Measurements from ENCODE around the gene IL12RB2. TPM values are rescaled to one million over a fixed set of nuclear protein-coding genes. Genes with fewer than 3 reads are reported as not detected.
"Not testable (repeated sequence)": the region's sequence is repeated elsewhere in the genome, so short reads cannot be mapped to it uniquely, and the experiment has no call there.

The IL12RB2 gene
- total RNA-seq, 2 donors from 2014 or later = 57.4 to 63.3 TPM

- Mint-ChIP-seq H3K9me3 (no peaks in the 10 kb centered on the region), H3K36me3 (ENCODE audit: low read depth) (peaks cover 99% of the 10 kb centered on the region), H3K4me3 (no peak overlapping the region), H3K4me1 (peaks cover 10% of the 10 kb centered on the region), H3K27ac (peak overlapping the region; percentile 43), H3K27me3 (no peaks in the 10 kb centered on the region)
- no peak for ATAC-seq (replicated peaks)
These were observed 106.9 kb downstream of the IL12RB2 start for GRCh38 chr1:67414574-67414973.

GRCh38 chr1:67415041-67415440 is 107.4 kb downstream of the IL12RB2 start:
- Mint-ChIP-seq H3K27ac (peak overlapping the region; percentile 67), H3K36me3 (ENCODE audit: low read depth) (peaks cover 99% of the 10 kb centered on the region)
- ATAC-seq (replicated peaks) = no peak

GRCh38 chr1:67417733-67418132 is 110.1 kb downstream of the IL12RB2 start:
- Mint-ChIP-seq H3K4me1 (peaks cover 22% of the 10 kb centered on the region), H3K36me3 (ENCODE audit: low read depth) (peaks cover 100% of the 10 kb centered on the region)
- H3K4me3 Mint-ChIP-seq; ATAC-seq (replicated peaks); H3K27ac Mint-ChIP-seq; H3K27me3 Mint-ChIP-seq; H3K9me3 Mint-ChIP-seq: not testable (repeated sequence)

More at GRCh38 chr1:67415041-67415440, 107.4 kb downstream of the IL12RB2 start:
- no peaks in the 10 kb centered on the region for H3K27me3 Mint-ChIP-seq
- peaks cover 9% of the 10 kb centered on the region for H3K4me1 Mint-ChIP-seq
- no peak overlapping the region for H3K4me3 Mint-ChIP-seq
- no peaks in the 10 kb centered on the region for H3K9me3 Mint-ChIP-seq

GRCh38 chr1:67418839-67419586 is 111.3 kb downstream of the IL12RB2 start:
- Mint-ChIP-seq H3K27ac (no peak overlapping the region), H3K27me3 (no peaks in the 10 kb centered on the region)
- ATAC-seq (replicated peaks) = no peak

GRCh38 chr1:67420835-67421492 is 113.3 kb downstream of the IL12RB2 start:
- peaks cover 31% of the 10 kb centered on the region for H3K4me1 Mint-ChIP-seq
- peak overlapping the region; percentile 42 for H3K27ac Mint-ChIP-seq
- ATAC-seq (replicated peaks) = no peak
- peak overlapping the region; percentile 43 for H3K4me3 Mint-ChIP-seq
- no peaks in the 10 kb centered on the region for H3K27me3 Mint-ChIP-seq
- no peaks in the 10 kb centered on the region for H3K9me3 Mint-ChIP-seq
- H3K36me3 Mint-ChIP-seq (ENCODE audit: low read depth) = peaks cover 100% of the 10 kb centered on the region

More at GRCh38 chr1:67418839-67419586, 111.3 kb downstream of the IL12RB2 start:
- Mint-ChIP-seq H3K4me3 (no peak overlapping the region), H3K9me3 (no peaks in the 10 kb centered on the region), H3K36me3 (ENCODE audit: low read depth) (peaks cover 100% of the 10 kb centered on the region), H3K4me1 (peaks cover 28% of the 10 kb centered on the region)

- Mint-ChIP-seq H3K27me3 (no peaks in the 10 kb centered on the region), H3K4me1 (peaks cover 37% of the 10 kb centered on the region), H3K9me3 (no peaks in the 10 kb centered on the region), H3K27ac (peak overlapping the region; percentile 98), H3K36me3 (ENCODE audit: low read depth) (peaks cover 85% of the 10 kb centered on the region), H3K4me3 (peak overlapping the region; percentile 95)
- ATAC-seq (replicated peaks) = no peak
These were observed 119.8 kb downstream of the IL12RB2 start for GRCh38 chr1:67427465-67427864.

GRCh38 chr1:67427947-67428346 is 120.3 kb downstream of the IL12RB2 start:
- ATAC-seq (replicated peaks) = no peak
- Mint-ChIP-seq H3K27ac (peak overlapping the region; percentile 98), H3K27me3 (no peaks in the 10 kb centered on the region), H3K36me3 (ENCODE audit: low read depth) (peaks cover 80% of the 10 kb centered on the region), H3K9me3 (no peaks in the 10 kb centered on the region), H3K4me3 (peak overlapping the region; percentile 95), H3K4me1 (peaks cover 39% of the 10 kb centered on the region)

- no peaks in the 10 kb centered on the region for H3K27me3 Mint-ChIP-seq
- peaks cover 69% of the 10 kb centered on the region for H3K36me3 Mint-ChIP-seq (ENCODE audit: low read depth)
- no peaks in the 10 kb centered on the region for H3K9me3 Mint-ChIP-seq
- H3K4me3 Mint-ChIP-seq = peak overlapping the region; percentile 95
- H3K4me1 Mint-ChIP-seq = peaks cover 39% of the 10 kb centered on the region
- peak overlapping the region; percentile 98 for H3K27ac Mint-ChIP-seq
- ATAC-seq (replicated peaks) = no peak
These were observed 121.4 kb downstream of the IL12RB2 start for GRCh38 chr1:67429011-67429527.

- H3K4me3 Mint-ChIP-seq = peak overlapping the region; percentile 95
- peak overlapping the region; percentile 98 for H3K27ac Mint-ChIP-seq
- peaks cover 35% of the 10 kb centered on the region for H3K4me1 Mint-ChIP-seq
- peak; percentile 8 for ATAC-seq (replicated peaks)
- H3K36me3 Mint-ChIP-seq (ENCODE audit: low read depth) = peaks cover 62% of the 10 kb centered on the region
- H3K9me3 Mint-ChIP-seq = no peaks in the 10 kb centered on the region
- H3K27me3 Mint-ChIP-seq = no peaks in the 10 kb centered on the region
These were observed 122.1 kb downstream of the IL12RB2 start for GRCh38 chr1:67429528-67430357.

GRCh38 chr1:67430358-67431155 is 122.9 kb downstream of the IL12RB2 start, which contains the start of gene SERBP1:
TSS of gene SERBP1 (minus strand) at chr1:67430402. CDS start at chr1:67430300, 102 bp downstream.
- Mint-ChIP-seq H3K36me3 (ENCODE audit: low read depth) (peaks cover 54% of the 10 kb centered on the region), H3K27ac (peak within 1 kb of the TSS; percentile 98), H3K4me1 (peaks cover 29% of the 10 kb centered on the region), H3K4me3 (peak within 1 kb of the TSS; percentile 95), H3K9me3 (no peaks in the 10 kb centered on the region), H3K27me3 (no peaks in the 10 kb centered on the region)
- ATAC-seq (replicated peaks) = peak; percentile 92

- Mint-ChIP-seq H3K9me3 (no peaks in the 10 kb centered on the region), H3K4me1 (peaks cover 24% of the 10 kb centered on the region), H3K27ac (peak overlapping the region; percentile 98), H3K27me3 (no peaks in the 10 kb centered on the region), H3K4me3 (peak overlapping the region; percentile 95), H3K36me3 (ENCODE audit: low read depth) (peaks cover 47% of the 10 kb centered on the region)
- no peak for ATAC-seq (replicated peaks)
These were observed 123.6 kb downstream of the IL12RB2 start for GRCh38 chr1:67431156-67431765.

GRCh38 chr1:67431869-67432578 is 124.4 kb downstream of the IL12RB2 start:
- ATAC-seq (replicated peaks) = no peak
- Mint-ChIP-seq H3K36me3 (ENCODE audit: low read depth) (peaks cover 39% of the 10 kb centered on the region), H3K4me1 (peaks cover 21% of the 10 kb centered on the region), H3K4me3 (peak overlapping the region; percentile 95), H3K9me3 (no peaks in the 10 kb centered on the region), H3K27me3 (no peaks in the 10 kb centered on the region), H3K27ac (peak overlapping the region; percentile 98)

GRCh38 chr1:67432745-67433144 is 125.1 kb downstream of the IL12RB2 start:
- ATAC-seq (replicated peaks) = no peak
- H3K27me3 Mint-ChIP-seq = no peaks in the 10 kb centered on the region
- H3K4me3 Mint-ChIP-seq = peak overlapping the region; percentile 95
- H3K27ac Mint-ChIP-seq = no peak overlapping the region
- H3K9me3 Mint-ChIP-seq = no peaks in the 10 kb centered on the region
- H3K4me1 Mint-ChIP-seq = peaks cover 16% of the 10 kb centered on the region
- H3K36me3 Mint-ChIP-seq (ENCODE audit: low read depth) = peaks cover 32% of the 10 kb centered on the region

All from activated T-helper 17 cell treated with anti-CD3 and anti-CD28 coated beads, Interleukin-2, amount 50 U/mL, for 72 hours (primary cell).